Aorta (tissue), 5 donors: ENCODE results near the gene GNAO1. TPM values are rescaled to one million over a fixed set of nuclear protein-coding genes. Genes with fewer than 3 reads are reported as not detected.

Experiments
- ATAC-seq: fragments of 200-7000 bp; cut with Tn5 transposase; one replicate; pipeline ENCODE4 v1.9.1; 2022; ENCODE audit warnings: moderate library complexity; ENCODE audit not compliant: low FRiP score
- DNase-seq, 2 donors: peaks; one replicate each; pipeline ENCODE4 v3.0.0-alpha.2; 2020
- H3K27ac ChIP-seq, 2 donors: one replicate each; pipeline ENCODE4 v1.5.1; 2013; ENCODE audit warnings: low read length in 2 of 2, mild to moderate bottlenecking in 2 of 2, moderate library complexity in 2 of 2, control low read depth in 1 of 2, inconsistent platforms in 1 of 2, low read depth in 1 of 2
- H3K27me3 ChIP-seq, 2 donors: one replicate each; pipeline ENCODE4 v1.6.1; 2013; ENCODE audit warnings: control low read depth in 1 of 2, low read length in 1 of 2, mild to moderate bottlenecking in 1 of 2, moderate library complexity in 1 of 2; ENCODE audit not compliant: insufficient read depth in 2 of 2, control insufficient read depth in 1 of 2
- H3K36me3 ChIP-seq, 2 donors: one replicate each; pipeline ENCODE4 v1.6.1; 2013; ENCODE audit warnings: control low read depth in 1 of 2, low read length in 1 of 2, mild to moderate bottlenecking in 1 of 2; ENCODE audit not compliant: insufficient read depth in 2 of 2, control insufficient read depth in 1 of 2
- H3K4me1 ChIP-seq, 2 donors: one replicate each; pipeline ENCODE4 v1.6.1; 2013; ENCODE audit warnings: low read length in 2 of 2, control low read depth in 1 of 2, mild to moderate bottlenecking in 1 of 2, moderate library complexity in 1 of 2; ENCODE audit not compliant: insufficient read depth in 2 of 2, control insufficient read depth in 1 of 2
- H3K4me3 ChIP-seq, 2 donors: one replicate each; pipeline ENCODE4 v1.5.1; 2013; ENCODE audit warnings: low read length in 2 of 2, control low read depth in 1 of 2, mild to moderate bottlenecking in 1 of 2
- H3K9me3 ChIP-seq: one replicate; pipeline ENCODE4 v1.6.1; 2013; ENCODE audit warnings: mild to moderate bottlenecking, low read length; ENCODE audit not compliant: control insufficient read depth
- WGBS, 2 donors: extraction: QIAGEN DNeasy Blood & Tissue Kit; methylation state at CpG; one replicate each; pipeline ENCODE4 v1.1.7; 2013; 5-methylcytosine and 5-hydroxymethylcytosine counted together
- intact Hi-C, 2 donors: fragments of 100-400 bp; cut with DNase I; formaldehyde crosslinking; loops; one replicate each; pipeline versions ENCODE4 v1.14.2 to v1.15.0; 2022
- polyA plus RNA-seq, 2 donors: library from polyadenylated mRNA; stranded (reverse); fragments of 200-250 nt; gene quantifications; one replicate each; pipeline ENCODE4 v1.2.3, GENCODE V29; 2013
- total RNA-seq, 2 donors: library from RNA; stranded (reverse); fragmentation: NEBNext Ultra II Directional; extraction: Animal tissue kit (Norgen Biotek cat#: 25700); gene quantifications; one replicate each; pipeline ENCODE4 v1.2.1, GENCODE V29; 2021
- donor health status: healthy with polysubstance abuse.
- donor health status: Bipolar disorder and iron deficiency.
- donor health status: DM: no; HTN: no; CAD: no.
- donor health status: DM: no; HTN: no; CAD: no.
- donor health status: DM: yes; HTN: yes; CAD: no.

GNAO1 gene
- total and polyA plus RNA-seq, 4 donors, result 0.63 to 16.2 (median 4.2) TPM

GRCh38 chr16:56343661-56344517 is 152.6 kb downstream of the GNAO1 start:
- intact Hi-C loops, result no loop called here
- Histone ChIP-seq H3K9me3 (no peaks in the 10 kb centered on the region), H3K27ac (no peak overlapping the region), H3K4me1 (no peaks in the 10 kb centered on the region), H3K27me3 (no peaks in the 10 kb centered on the region), H3K4me3 (no peak overlapping the region), H3K36me3 (no peaks in the 10 kb centered on the region)
- ATAC-seq, result no peak
- WGBS, 2 donors, result 93% methylated on average over 27 of the region's 27 CpGs
- DNase-seq, result peak in 1 of 2 donors; percentile 67

GRCh38 chr16:56344518-56345405 is 153.5 kb downstream of the GNAO1 start:
- peak in 1 of 2 donors; percentile 69 for DNase-seq
- Histone ChIP-seq H3K36me3 (no peaks in the 10 kb centered on the region), H3K4me3 (no peak overlapping the region), H3K9me3 (no peaks in the 10 kb centered on the region), H3K4me1 (no peaks in the 10 kb centered on the region), H3K27ac (no peak overlapping the region), H3K27me3 (no peaks in the 10 kb centered on the region)
- no peak for ATAC-seq
- intact Hi-C loops, result no loop called here
- WGBS, 2 donors, result 80 to 83% methylated on average over 18 of the region's 18 CpGs

- WGBS, 2 donors, result 86 to 89% methylated on average over 13 of the region's 13 CpGs
- H3K4me1 ChIP-seq, result no peaks in the 10 kb centered on the region
- no peak overlapping the region for H3K27ac ChIP-seq
- no peak overlapping the region for H3K4me3 ChIP-seq
- H3K9me3 ChIP-seq, result no peaks in the 10 kb centered on the region
- H3K36me3 ChIP-seq, result no peaks in the 10 kb centered on the region
- DNase-seq (peak; percentile 33 to 50), ATAC-seq (no peak)
- no peaks in the 10 kb centered on the region for H3K27me3 ChIP-seq
- intact Hi-C loops, result no loop called here
These were observed 154.2 kb downstream of the GNAO1 start for GRCh38 chr16:56345406-56346050.

GRCh38 chr16:56346131-56346890 is 155.0 kb downstream of the GNAO1 start:
- no peak overlapping the region for H3K27ac ChIP-seq

GRCh38 chr16:56347166-56347565 is 155.9 kb downstream of the GNAO1 start:
- H3K36me3 ChIP-seq, result no peaks in the 10 kb centered on the region
- no peaks in the 10 kb centered on the region for H3K9me3 ChIP-seq
- no peak overlapping the region for H3K27ac ChIP-seq
- no peaks in the 10 kb centered on the region for H3K27me3 ChIP-seq
- DNase-seq, result peak; percentile 8 to 72
- 77 to 90% methylated on average over 8 of the region's 8 CpGs for WGBS, 2 donors
- intact Hi-C loops, result no loop called here
- ATAC-seq, result no peak
- H3K4me3 ChIP-seq, result no peak overlapping the region
- no peaks in the 10 kb centered on the region for H3K4me1 ChIP-seq

More at GRCh38 chr16:56346131-56346890, 155.0 kb downstream of the GNAO1 start:
- DNase-seq (peak; percentile 21 to 56), ATAC-seq (no peak)
- Histone ChIP-seq H3K4me3 (no peak overlapping the region), H3K36me3 (no peaks in the 10 kb centered on the region), H3K27me3 (no peaks in the 10 kb centered on the region), H3K9me3 (no peaks in the 10 kb centered on the region), H3K4me1 (no peaks in the 10 kb centered on the region)
- intact Hi-C loops, result no loop called here
- 89 to 93% methylated on average over 15 of the region's 15 CpGs for WGBS, 2 donors

GRCh38 chr16:56347670-56348069 is 156.4 kb downstream of the GNAO1 start:
- H3K9me3 ChIP-seq, result no peaks in the 10 kb centered on the region
- 85 to 88% methylated on average over 9 to 11 of the region's 11 CpGs for WGBS, 2 donors
- intact Hi-C loops, result no loop called here
- DNase-seq (peak; percentile 27 to 57), ATAC-seq (no peak)
- no peaks in the 10 kb centered on the region for H3K27me3 ChIP-seq
- no peaks in the 10 kb centered on the region for H3K4me1 ChIP-seq
- no peak overlapping the region for H3K4me3 ChIP-seq
- H3K27ac ChIP-seq, result no peak overlapping the region
- H3K36me3 ChIP-seq, result no peaks in the 10 kb centered on the region

GRCh38 chr16:56348168-56349085 is 157.1 kb downstream of the GNAO1 start:
- intact Hi-C loops, result no loop called here
- ATAC-seq (no peak), DNase-seq (peak; percentile 32 to 65)
- no peak overlapping the region for H3K27ac ChIP-seq
- no peaks in the 10 kb centered on the region for H3K4me1 ChIP-seq
- no peaks in the 10 kb centered on the region for H3K36me3 ChIP-seq
- no peaks in the 10 kb centered on the region for H3K27me3 ChIP-seq
- no peaks in the 10 kb centered on the region for H3K9me3 ChIP-seq
- 87 to 89% methylated on average over 25 of the region's 25 CpGs for WGBS, 2 donors
- no peak overlapping the region for H3K4me3 ChIP-seq
